Mononuclear cell (primary cell): ENCODE results near the gene ZBTB7C. TPM values are rescaled to one million over a fixed set of nuclear protein-coding genes. Genes with fewer than 3 reads are reported as not detected.

Source experiments
- H3K27me3 ChIP-seq: 2 replicates; pipeline ENCODE4 v1.6.0; 2011; ENCODE audit warnings: low read length, control low read depth; ENCODE audit not compliant: insufficient read depth
- H3K4me1 ChIP-seq: 2 replicates; pipeline ENCODE4 v1.5.1; 2011; ENCODE audit warnings: mild to moderate bottlenecking, low read length, control low read depth; ENCODE audit not compliant: insufficient read depth
- H3K4me3 ChIP-seq: 2 replicates; pipeline ENCODE4 v1.5.1; 2011; ENCODE audit warnings: mild to moderate bottlenecking, low read length, moderate library complexity
- H3K9me3 ChIP-seq: 2 replicates; pipeline ENCODE4 v1.5.1; 2011; ENCODE audit warnings: low read depth, mild to moderate bottlenecking, control low read depth, low read length
- total RNA-seq: library from RNA; depleted of rRNA; stranded (reverse); fragments of >200 nt; gene quantifications from one replicate; pipeline ENCODE4 v1.2.3, GENCODE V29; 2012

The ZBTB7C gene
- total RNA-seq, 1 donor = not detected

- H3K27me3 ChIP-seq = no peaks in the 10 kb centered on the region
- H3K4me1 ChIP-seq = no peaks in the 10 kb centered on the region
- H3K4me3 ChIP-seq = no peak overlapping the region
- no peaks in the 10 kb centered on the region for H3K9me3 ChIP-seq
Observed at GRCh38 chr18:48090021-48090420, 319.2 kb downstream of the ZBTB7C start.

- Histone ChIP-seq H3K4me3 (no peak overlapping the region), H3K9me3 (no peaks in the 10 kb centered on the region), H3K4me1 (no peaks in the 10 kb centered on the region), H3K27me3 (no peaks in the 10 kb centered on the region)
Observed at GRCh38 chr18:48085781-48086487, 323.2 kb downstream of the ZBTB7C start.

GRCh38 chr18:48084858-48085257, 324.3 kb downstream of the ZBTB7C start:
- Histone ChIP-seq H3K4me1 (no peaks in the 10 kb centered on the region), H3K9me3 (no peaks in the 10 kb centered on the region), H3K4me3 (no peak overlapping the region), H3K27me3 (no peaks in the 10 kb centered on the region)

GRCh38 chr18:48084041-48084757, 325.0 kb downstream of the ZBTB7C start:
- H3K4me3 ChIP-seq = no peak overlapping the region
- H3K9me3 ChIP-seq = no peaks in the 10 kb centered on the region
- no peaks in the 10 kb centered on the region for H3K4me1 ChIP-seq
- H3K27me3 ChIP-seq = no peaks in the 10 kb centered on the region

- Histone ChIP-seq H3K9me3 (no peaks in the 10 kb centered on the region), H3K27me3 (no peaks in the 10 kb centered on the region), H3K4me1 (no peaks in the 10 kb centered on the region), H3K4me3 (no peak overlapping the region)
Observed at GRCh38 chr18:48080546-48080945, 328.6 kb downstream of the ZBTB7C start.

- H3K9me3 ChIP-seq = no peaks in the 10 kb centered on the region
Observed at GRCh38 chr18:48079885-48080284, 329.3 kb downstream of the ZBTB7C start.

GRCh38 chr18:48078448-48078847, 330.7 kb downstream of the ZBTB7C start:
- H3K9me3 ChIP-seq = no peaks in the 10 kb centered on the region

More at GRCh38 chr18:48079885-48080284, 329.3 kb downstream of the ZBTB7C start:
- H3K4me1 ChIP-seq = no peaks in the 10 kb centered on the region
- no peak overlapping the region for H3K4me3 ChIP-seq
- no peaks in the 10 kb centered on the region for H3K27me3 ChIP-seq

GRCh38 chr18:48077291-48077690, 331.9 kb downstream of the ZBTB7C start:
- H3K4me3 ChIP-seq = no peak overlapping the region
- no peaks in the 10 kb centered on the region for H3K27me3 ChIP-seq

More at GRCh38 chr18:48078448-48078847, 330.7 kb downstream of the ZBTB7C start:
- Histone ChIP-seq H3K4me3 (no peak overlapping the region), H3K27me3 (no peaks in the 10 kb centered on the region), H3K4me1 (no peaks in the 10 kb centered on the region)

GRCh38 chr18:48076461-48076860, 332.7 kb downstream of the ZBTB7C start:
- Histone ChIP-seq H3K9me3 (no peaks in the 10 kb centered on the region), H3K4me1 (no peaks in the 10 kb centered on the region), H3K4me3 (no peak overlapping the region), H3K27me3 (no peaks in the 10 kb centered on the region)

More at GRCh38 chr18:48077291-48077690, 331.9 kb downstream of the ZBTB7C start:
- Histone ChIP-seq H3K9me3 (no peaks in the 10 kb centered on the region), H3K4me1 (no peaks in the 10 kb centered on the region)

GRCh38 chr18:48075707-48076093, 333.5 kb downstream of the ZBTB7C start:
- Histone ChIP-seq H3K4me3 (no peak overlapping the region), H3K9me3 (no peaks in the 10 kb centered on the region), H3K27me3 (no peaks in the 10 kb centered on the region), H3K4me1 (no peaks in the 10 kb centered on the region)

- no peaks in the 10 kb centered on the region for H3K4me1 ChIP-seq
- no peak overlapping the region for H3K4me3 ChIP-seq
- H3K27me3 ChIP-seq = no peaks in the 10 kb centered on the region
- no peaks in the 10 kb centered on the region for H3K9me3 ChIP-seq
Observed at GRCh38 chr18:48074929-48075706, 334.1 kb downstream of the ZBTB7C start.

- no peak overlapping the region for H3K4me3 ChIP-seq
- no peaks in the 10 kb centered on the region for H3K4me1 ChIP-seq
- H3K9me3 ChIP-seq = no peaks in the 10 kb centered on the region
- H3K27me3 ChIP-seq = no peaks in the 10 kb centered on the region
Observed at GRCh38 chr18:48073211-48073930, 335.8 kb downstream of the ZBTB7C start.

- Histone ChIP-seq H3K27me3 (no peaks in the 10 kb centered on the region), H3K4me3 (no peak overlapping the region), H3K4me1 (no peaks in the 10 kb centered on the region), H3K9me3 (no peaks in the 10 kb centered on the region)
Observed at GRCh38 chr18:48072428-48073204, 336.6 kb downstream of the ZBTB7C start.

GRCh38 chr18:48068916-48069445, 340.2 kb downstream of the ZBTB7C start:
- no peak overlapping the region for H3K4me3 ChIP-seq
- no peaks in the 10 kb centered on the region for H3K27me3 ChIP-seq
- no peaks in the 10 kb centered on the region for H3K9me3 ChIP-seq

More at GRCh38 chr18:48068916-48069445, 340.2 kb downstream of the ZBTB7C start:
- H3K4me1 ChIP-seq = no peaks in the 10 kb centered on the region
